Activated CD4-positive, alpha-beta T cell treated with anti-CD3 and anti-CD28 coated beads, Interleukin-2, amount 10 ng/mL, durations not matched to agents 24 days and 14 days (primary cell): Measurements from ENCODE around the gene CIB2. TPM values are rescaled to one million over a fixed set of nuclear protein-coding genes. Genes with fewer than 3 reads are reported as not detected.

ENCODE experiments used
- DNase-seq: peaks from one replicate; pipeline ENCODE4 v3.0.0; 2022
- H3K27ac Mint-ChIP-seq: one replicate; pipeline ENCODE4 v1.8.0; 2022; ENCODE audit warnings: mild to moderate bottlenecking, mixed read lengths
- H3K27me3 Mint-ChIP-seq: one replicate; pipeline ENCODE4 v1.8.0; 2022; ENCODE audit warnings: mixed read lengths
- H3K36me3 Mint-ChIP-seq: one replicate; pipeline ENCODE4 v1.8.0; 2022; ENCODE audit warnings: low read depth, mild to moderate bottlenecking, mixed read lengths
- H3K4me1 Mint-ChIP-seq: one replicate; pipeline ENCODE4 v1.8.0; 2021; ENCODE audit warnings: mixed read lengths
- H3K4me3 Mint-ChIP-seq: one replicate; pipeline ENCODE4 v1.8.0; 2022; ENCODE audit warnings: mild to moderate bottlenecking, moderate library complexity, mixed read lengths
- H3K9me3 Mint-ChIP-seq: one replicate; pipeline ENCODE4 v1.8.0; 2021; ENCODE audit warnings: mixed read lengths
- intact Hi-C: fragments of 100-400 bp; cut with micrococcal nuclease; formaldehyde crosslinking; loops from one replicate; pipeline ENCODE4 v1.15.1; 2023
- total RNA-seq: library from RNA; stranded (reverse); gene quantifications from 2 replicates; pipeline ENCODE4 v1.2.3, GENCODE V29; 2022

The CIB2 gene
- total RNA-seq, 1 donor from 2014 or later: 1.5 TPM

- Mint-ChIP-seq H3K27me3 (no peaks in the 10 kb centered on the region), H3K4me3 (no peak overlapping the region), H3K9me3 (no peaks in the 10 kb centered on the region), H3K27ac (no peak overlapping the region), H3K4me1 (peaks cover 53% of the 10 kb centered on the region), H3K36me3 (no peaks in the 10 kb centered on the region)
- DNase-seq: peak; percentile 94
- intact Hi-C loops: loop anchor here (1.0 to 5.0 kb wide), 5 partner anchors 32 to 150 kb away; partner anchors contain the start of gene TBC1D2B
Observed at GRCh38 chr15:78108300-78109084, 22.8 kb downstream of the CIB2 start.

- H3K9me3 Mint-ChIP-seq: no peaks in the 10 kb centered on the region
- peaks cover 55% of the 10 kb centered on the region for H3K4me1 Mint-ChIP-seq
- H3K4me3 Mint-ChIP-seq: no peak overlapping the region
- DNase-seq: no peak
- intact Hi-C loops: loop anchor here (5.0 kb wide), 1 partner anchor 60 kb away; no protein-coding TSS in a partner anchor
- no peak overlapping the region for H3K27ac Mint-ChIP-seq
- H3K36me3 Mint-ChIP-seq: no peaks in the 10 kb centered on the region
- H3K27me3 Mint-ChIP-seq: no peaks in the 10 kb centered on the region
Observed at GRCh38 chr15:78107471-78107870, 23.8 kb downstream of the CIB2 start.

- Mint-ChIP-seq H3K36me3 (no peaks in the 10 kb centered on the region), H3K4me1 (peaks cover 64% of the 10 kb centered on the region), H3K9me3 (no peaks in the 10 kb centered on the region), H3K4me3 (peak overlapping the region; percentile 58), H3K27me3 (no peaks in the 10 kb centered on the region), H3K27ac (peak overlapping the region; percentile 92)
- DNase-seq: peak; percentile 76
- intact Hi-C loops: loop anchor here (5.0 kb wide), 1 partner anchor 58 kb away; no protein-coding TSS in a partner anchor
Observed at GRCh38 chr15:78105476-78106241, 25.6 kb downstream of the CIB2 start.

GRCh38 chr15:78104566-78105475 lies 26.4 kb downstream of the CIB2 start:
- no peaks in the 10 kb centered on the region for H3K36me3 Mint-ChIP-seq
- peak; percentile 73 for DNase-seq
- peaks cover 64% of the 10 kb centered on the region for H3K4me1 Mint-ChIP-seq
- H3K9me3 Mint-ChIP-seq: no peaks in the 10 kb centered on the region
- no peaks in the 10 kb centered on the region for H3K27me3 Mint-ChIP-seq
- H3K4me3 Mint-ChIP-seq: peak overlapping the region; percentile 56
- intact Hi-C loops: loop anchor here (5.0 kb wide), 3 partner anchors 38 to 88 kb away; no protein-coding TSS in a partner anchor
- peak overlapping the region; percentile 92 for H3K27ac Mint-ChIP-seq

- intact Hi-C loops: loop anchor here (5.0 kb wide), 2 partner anchors 37 to 87 kb away; no protein-coding TSS in a partner anchor
- H3K4me3 Mint-ChIP-seq: peak overlapping the region; percentile 56
Observed at GRCh38 chr15:78104119-78104479, 27.1 kb downstream of the CIB2 start.

GRCh38 chr15:78103406-78104118 lies 27.7 kb downstream of the CIB2 start:
- DNase-seq: peak; percentile 91
- H3K9me3 Mint-ChIP-seq: no peaks in the 10 kb centered on the region
- intact Hi-C loops: loop anchor here (5.0 kb wide), 2 partner anchors 36 to 86 kb away; no protein-coding TSS in a partner anchor
- peak overlapping the region; percentile 56 for H3K4me3 Mint-ChIP-seq
- H3K27me3 Mint-ChIP-seq: no peaks in the 10 kb centered on the region
- H3K4me1 Mint-ChIP-seq: peaks cover 62% of the 10 kb centered on the region
- H3K27ac Mint-ChIP-seq: peak overlapping the region; percentile 92
- no peaks in the 10 kb centered on the region for H3K36me3 Mint-ChIP-seq

More at GRCh38 chr15:78104119-78104479, 27.1 kb downstream of the CIB2 start:
- Mint-ChIP-seq H3K9me3 (no peaks in the 10 kb centered on the region), H3K36me3 (no peaks in the 10 kb centered on the region), H3K4me1 (peaks cover 66% of the 10 kb centered on the region), H3K27ac (peak overlapping the region; percentile 92), H3K27me3 (no peaks in the 10 kb centered on the region)
- no peak for DNase-seq

- H3K4me3 Mint-ChIP-seq: no peak overlapping the region
- no peaks in the 10 kb centered on the region for H3K27me3 Mint-ChIP-seq
- H3K4me1 Mint-ChIP-seq: peaks cover 60% of the 10 kb centered on the region
Observed at GRCh38 chr15:78102741-78103140, 28.5 kb downstream of the CIB2 start.

GRCh38 chr15:78102211-78102610 lies 29.0 kb downstream of the CIB2 start:
- Mint-ChIP-seq H3K4me3 (no peak overlapping the region), H3K27ac (peak overlapping the region; percentile 92), H3K9me3 (no peaks in the 10 kb centered on the region), H3K4me1 (peaks cover 55% of the 10 kb centered on the region), H3K36me3 (no peaks in the 10 kb centered on the region), H3K27me3 (no peaks in the 10 kb centered on the region)
- intact Hi-C loops: loop anchor here (5.0 kb wide), 2 partner anchors 35 to 85 kb away; no protein-coding TSS in a partner anchor
- DNase-seq: no peak

More at GRCh38 chr15:78102741-78103140, 28.5 kb downstream of the CIB2 start:
- H3K9me3 Mint-ChIP-seq: no peaks in the 10 kb centered on the region
- intact Hi-C loops: loop anchor here (5.0 kb wide), 2 partner anchors 35 to 85 kb away; no protein-coding TSS in a partner anchor
- H3K27ac Mint-ChIP-seq: peak overlapping the region; percentile 92
- H3K36me3 Mint-ChIP-seq: no peaks in the 10 kb centered on the region
- no peak for DNase-seq

GRCh38 chr15:78101423-78102105 lies 29.7 kb downstream of the CIB2 start:
- peaks cover 50% of the 10 kb centered on the region for H3K4me1 Mint-ChIP-seq
- no peaks in the 10 kb centered on the region for H3K27me3 Mint-ChIP-seq
- H3K4me3 Mint-ChIP-seq: no peak overlapping the region
- no peaks in the 10 kb centered on the region for H3K36me3 Mint-ChIP-seq
- intact Hi-C loops: loop anchor here (5.0 kb wide), 2 partner anchors 34 to 84 kb away; no protein-coding TSS in a partner anchor
- H3K9me3 Mint-ChIP-seq: no peaks in the 10 kb centered on the region
- no peak for DNase-seq
- H3K27ac Mint-ChIP-seq: peak overlapping the region; percentile 45

GRCh38 chr15:78100886-78101285 lies 30.4 kb downstream of the CIB2 start:
- Mint-ChIP-seq H3K27me3 (no peaks in the 10 kb centered on the region), H3K36me3 (no peaks in the 10 kb centered on the region), H3K27ac (no peak overlapping the region), H3K9me3 (no peaks in the 10 kb centered on the region), H3K4me3 (no peak overlapping the region), H3K4me1 (peaks cover 44% of the 10 kb centered on the region)
- DNase-seq: no peak
- intact Hi-C loops: loop anchor here (5.0 kb wide), 2 partner anchors 34 to 84 kb away; no protein-coding TSS in a partner anchor

- H3K36me3 Mint-ChIP-seq: no peaks in the 10 kb centered on the region
- no peak for DNase-seq
- no peak overlapping the region for H3K27ac Mint-ChIP-seq
- H3K4me1 Mint-ChIP-seq: peaks cover 27% of the 10 kb centered on the region
- no peak overlapping the region for H3K4me3 Mint-ChIP-seq
- peaks cover 2% of the 10 kb centered on the region for H3K27me3 Mint-ChIP-seq
- intact Hi-C loops: no loop called here
- H3K9me3 Mint-ChIP-seq: no peaks in the 10 kb centered on the region
Observed at GRCh38 chr15:78098131-78098755, 33.0 kb downstream of the CIB2 start.

GRCh38 chr15:78097667-78098066 lies 33.6 kb downstream of the CIB2 start:
- peaks cover 2% of the 10 kb centered on the region for H3K27me3 Mint-ChIP-seq
- no peak for DNase-seq
- H3K4me3 Mint-ChIP-seq: no peak overlapping the region
- no peak overlapping the region for H3K27ac Mint-ChIP-seq
- H3K36me3 Mint-ChIP-seq: no peaks in the 10 kb centered on the region
- peaks cover 26% of the 10 kb centered on the region for H3K4me1 Mint-ChIP-seq
- intact Hi-C loops: no loop called here
- H3K9me3 Mint-ChIP-seq: no peaks in the 10 kb centered on the region
